Measurements from ENCODE around the gene RNF141.

DNA sequence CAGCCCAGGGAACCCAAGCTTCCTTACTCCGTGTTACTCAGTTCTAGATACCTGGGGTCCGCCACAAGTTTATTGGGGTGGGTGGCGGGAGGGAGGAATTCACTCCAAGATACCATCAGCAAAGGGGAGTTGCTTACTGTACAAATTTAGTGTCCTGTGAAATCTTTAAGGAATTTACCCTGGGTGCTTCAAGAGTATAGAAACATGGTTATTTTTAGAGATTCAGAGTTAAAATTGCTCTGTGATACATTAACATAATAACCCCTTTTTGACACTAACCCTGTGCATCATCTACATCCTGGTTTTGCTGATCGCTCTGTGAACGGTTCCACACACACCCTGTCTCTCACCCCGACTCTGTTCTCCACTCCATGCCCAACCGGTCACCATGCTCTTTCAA, 46.4 kb upstream of the RNF141 start:
- TF ChIP-seq, protein P1, sequence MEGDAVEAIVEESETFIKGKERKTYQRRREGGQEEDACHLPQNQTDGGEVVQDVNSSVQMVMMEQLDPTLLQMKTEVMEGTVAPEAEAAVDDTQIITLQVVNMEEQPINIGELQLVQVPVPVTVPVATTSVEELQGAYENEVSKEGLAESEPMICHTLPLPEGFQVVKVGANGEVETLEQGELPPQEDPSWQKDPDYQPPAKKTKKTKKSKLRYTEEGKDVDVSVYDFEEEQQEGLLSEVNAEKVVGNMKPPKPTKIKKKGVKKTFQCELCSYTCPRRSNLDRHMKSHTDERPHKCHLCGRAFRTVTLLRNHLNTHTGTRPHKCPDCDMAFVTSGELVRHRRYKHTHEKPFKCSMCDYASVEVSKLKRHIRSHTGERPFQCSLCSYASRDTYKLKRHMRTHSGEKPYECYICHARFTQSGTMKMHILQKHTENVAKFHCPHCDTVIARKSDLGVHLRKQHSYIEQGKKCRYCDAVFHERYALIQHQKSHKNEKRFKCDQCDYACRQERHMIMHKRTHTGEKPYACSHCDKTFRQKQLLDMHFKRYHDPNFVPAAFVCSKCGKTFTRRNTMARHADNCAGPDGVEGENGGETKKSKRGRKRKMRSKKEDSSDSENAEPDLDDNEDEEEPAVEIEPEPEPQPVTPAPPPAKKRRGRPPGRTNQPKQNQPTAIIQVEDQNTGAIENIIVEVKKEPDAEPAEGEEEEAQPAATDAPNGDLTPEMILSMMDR (IDR thresholded peaks at IDR 0.05): no peak
- TF ChIP-seq POLR2A (IDR thresholded peaks at IDR 0.05): no peak
- TF ChIP-seq EP300 (IDR thresholded peaks at IDR 0.05): no peak

Data from upper lobe of left lung (tissue), 4 donors.